Measurements from ENCODE around the gene CNGA1. TPM values are rescaled to one million over a fixed set of nuclear protein-coding genes. Genes with fewer than 3 reads are reported as not detected.

The CNGA1 gene
- total and polyA plus RNA-seq, 4 donors, result 3.9 to 41.3 (median 17.1) TPM

DNA sequence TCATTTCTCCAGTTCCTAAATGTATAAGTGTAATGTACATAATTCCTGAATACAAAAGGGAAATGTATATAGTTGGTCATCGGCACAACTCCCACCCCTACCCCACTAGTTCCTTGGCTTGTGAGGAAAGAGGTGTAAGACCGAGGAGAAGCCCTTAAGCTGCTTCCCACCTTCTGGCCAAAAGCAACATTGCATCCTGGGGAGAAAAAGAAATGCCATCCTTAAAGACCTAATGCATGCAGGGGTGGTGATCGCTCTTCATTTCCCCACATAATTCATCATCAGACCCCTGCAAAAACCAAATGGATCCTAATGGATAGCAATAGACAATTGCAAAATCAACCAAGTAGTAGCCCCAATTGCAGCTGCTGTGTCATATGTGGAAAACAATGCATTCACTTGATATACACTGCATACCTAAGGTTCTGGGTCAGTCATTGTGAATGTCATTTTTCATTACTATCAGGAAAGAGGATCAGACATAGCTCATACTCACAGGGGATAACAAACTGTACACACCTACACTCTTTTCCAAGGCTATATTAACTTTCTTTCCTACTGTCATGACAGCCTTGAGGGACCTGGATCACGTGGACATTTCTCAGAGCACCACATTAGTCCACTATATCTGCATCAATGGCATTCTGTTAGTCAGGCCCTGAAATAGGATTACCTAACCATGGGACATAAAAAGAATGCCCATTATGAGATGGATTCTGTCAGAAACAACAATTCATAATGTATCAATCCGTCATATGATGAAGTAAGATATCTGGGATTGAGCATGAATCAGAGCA lies 70.4 kb downstream of the CNGA1 start:
- Histone ChIP-seq H3K9me3 (ENCODE audit: control insufficient read depth in 4 of 4, low read length in 3 of 4) (no peaks in the 10 kb centered on the region), H3K9ac (ENCODE audit: low read depth in 1 of 2, low read length in 2 of 2) (no peak overlapping the region), H3K27ac (ENCODE audit: low read depth in 1 of 2, low read length in 2 of 2) (no peak overlapping the region), H3K4me1 (ENCODE audit: control insufficient read depth in 4 of 4, insufficient read depth in 4 of 4, low read length in 3 of 4) (no peaks in the 10 kb centered on the region), H3K4me3 (ENCODE audit: low read depth in 1 of 3, low read length in 3 of 3) (no peak overlapping the region), H3K36me3 (ENCODE audit: control insufficient read depth in 4 of 4, insufficient read depth in 3 of 4, low read depth in 1 of 4, low read length in 3 of 4) (peaks cover 0 to 4% (median 0%) of the 10 kb centered on the region in 4 donors), H3K27me3 (ENCODE audit: control insufficient read depth in 4 of 4, insufficient read depth in 4 of 4, low read length in 3 of 4) (no peaks in the 10 kb centered on the region)
- no peak for DNase-seq (ENCODE audit: low spot score)
- 95% methylated on average over 5 of the region's 5 CpGs for WGBS
- TF ChIP-seq RXRA (IDR thresholded peaks at IDR 0.05), result no peak
- no peak for TF ChIP-seq HNF4A (conservative IDR thresholded peaks at IDR 0.05)
- TF ChIP-seq GABPA (IDR thresholded peaks at IDR 0.05 in 1 of 2, conservative IDR thresholded peaks at IDR 0.05 in 1 of 2), result no peak
- no peak for TF ChIP-seq RAD21 (IDR thresholded peaks at IDR 0.05)
- TF ChIP-seq CTCF (IDR thresholded peaks at IDR 0.05; ENCODE audit: low read depth, low read length, missing input control), result no peak
- no peak for TF ChIP-seq FOXA2 (IDR thresholded peaks at IDR 0.05)
- no peak for TF ChIP-seq ZBTB33 (IDR thresholded peaks at IDR 0.05)
- TF ChIP-seq TAF1 (conservative IDR thresholded peaks at IDR 0.05), result no peak

GRCh38 chr4:47942081-47942819 lies 74.2 kb downstream of the CNGA1 start:
- Histone ChIP-seq H3K4me3 (ENCODE audit: low read depth in 1 of 3, low read length in 3 of 3) (no peak overlapping the region), H3K9ac (ENCODE audit: low read depth in 1 of 2, low read length in 2 of 2) (no peak overlapping the region), H3K4me1 (ENCODE audit: control insufficient read depth in 4 of 4, insufficient read depth in 4 of 4, low read length in 3 of 4) (peaks cover 0 to 3% (median 0%) of the 10 kb centered on the region in 4 donors), H3K27me3 (ENCODE audit: control insufficient read depth in 4 of 4, insufficient read depth in 4 of 4, low read length in 3 of 4) (no peaks in the 10 kb centered on the region), H3K9me3 (ENCODE audit: control insufficient read depth in 4 of 4, low read length in 3 of 4) (no peaks in the 10 kb centered on the region), H3K27ac (ENCODE audit: low read depth in 1 of 2, low read length in 2 of 2) (no peak overlapping the region), H3K36me3 (ENCODE audit: control insufficient read depth in 4 of 4, insufficient read depth in 3 of 4, low read depth in 1 of 4, low read length in 3 of 4) (peaks cover 0 to 3% (median 0%) of the 10 kb centered on the region in 4 donors)
- DNase-seq (ENCODE audit: low spot score), result no peak
- no peak for TF ChIP-seq FOXA1 (IDR thresholded peaks at IDR 0.05)
- TF ChIP-seq ZBTB33 (IDR thresholded peaks at IDR 0.05), result no peak
- TF ChIP-seq FOXA2 (IDR thresholded peaks at IDR 0.05), result no peak
- TF ChIP-seq MAX (IDR thresholded peaks at IDR 0.05), result no peak
- TF ChIP-seq HNF4A (conservative IDR thresholded peaks at IDR 0.05), result no peak
- no peak for TF ChIP-seq RXRA (IDR thresholded peaks at IDR 0.05)
- no peak for TF ChIP-seq CTCF (IDR thresholded peaks at IDR 0.05; ENCODE audit: low read depth, low read length, missing input control)
- TF ChIP-seq NR2F2 (IDR thresholded peaks at IDR 0.05), result no peak
- TF ChIP-seq, protein P1, sequence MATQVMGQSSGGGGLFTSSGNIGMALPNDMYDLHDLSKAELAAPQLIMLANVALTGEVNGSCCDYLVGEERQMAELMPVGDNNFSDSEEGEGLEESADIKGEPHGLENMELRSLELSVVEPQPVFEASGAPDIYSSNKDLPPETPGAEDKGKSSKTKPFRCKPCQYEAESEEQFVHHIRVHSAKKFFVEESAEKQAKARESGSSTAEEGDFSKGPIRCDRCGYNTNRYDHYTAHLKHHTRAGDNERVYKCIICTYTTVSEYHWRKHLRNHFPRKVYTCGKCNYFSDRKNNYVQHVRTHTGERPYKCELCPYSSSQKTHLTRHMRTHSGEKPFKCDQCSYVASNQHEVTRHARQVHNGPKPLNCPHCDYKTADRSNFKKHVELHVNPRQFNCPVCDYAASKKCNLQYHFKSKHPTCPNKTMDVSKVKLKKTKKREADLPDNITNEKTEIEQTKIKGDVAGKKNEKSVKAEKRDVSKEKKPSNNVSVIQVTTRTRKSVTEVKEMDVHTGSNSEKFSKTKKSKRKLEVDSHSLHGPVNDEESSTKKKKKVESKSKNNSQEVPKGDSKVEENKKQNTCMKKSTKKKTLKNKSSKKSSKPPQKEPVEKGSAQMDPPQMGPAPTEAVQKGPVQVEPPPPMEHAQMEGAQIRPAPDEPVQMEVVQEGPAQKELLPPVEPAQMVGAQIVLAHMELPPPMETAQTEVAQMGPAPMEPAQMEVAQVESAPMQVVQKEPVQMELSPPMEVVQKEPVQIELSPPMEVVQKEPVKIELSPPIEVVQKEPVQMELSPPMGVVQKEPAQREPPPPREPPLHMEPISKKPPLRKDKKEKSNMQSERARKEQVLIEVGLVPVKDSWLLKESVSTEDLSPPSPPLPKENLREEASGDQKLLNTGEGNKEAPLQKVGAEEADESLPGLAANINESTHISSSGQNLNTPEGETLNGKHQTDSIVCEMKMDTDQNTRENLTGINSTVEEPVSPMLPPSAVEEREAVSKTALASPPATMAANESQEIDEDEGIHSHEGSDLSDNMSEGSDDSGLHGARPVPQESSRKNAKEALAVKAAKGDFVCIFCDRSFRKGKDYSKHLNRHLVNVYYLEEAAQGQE (IDR thresholded peaks at IDR 0.05), result no peak
- no peak for TF ChIP-seq ATF3 (IDR thresholded peaks at IDR 0.05)
- TF ChIP-seq GABPA (IDR thresholded peaks at IDR 0.05 in 1 of 2, conservative IDR thresholded peaks at IDR 0.05 in 1 of 2), result no peak
- TF ChIP-seq RAD21 (IDR thresholded peaks at IDR 0.05), result no peak
- 88% methylated on average over 10 of the region's 10 CpGs for WGBS

Measured in liver (tissue), 9 donors.